ACC112 (cell line): ENCODE measurements around the gene KIF5B.
"Not testable (repeated sequence)": the region's sequence is repeated elsewhere in the genome, so short reads cannot be mapped to it uniquely, and the experiment has no call there.

ENCODE experiments used
- H2AFZ ChIP-seq: fragments of 200-600 bp; sonication (generic); one replicate; pipeline ENCODE4 v1.6.0; 2017; ENCODE audit warnings: antibody characterized with exemption, low read length; ENCODE audit not compliant: unreplicated experiment
- H3K27ac ChIP-seq: fragments of 200-600 bp; sonication (generic); 2 replicates; pipeline ENCODE4 v1.5.1; 2014; ENCODE audit warnings: low read depth, mild to moderate bottlenecking, antibody characterized with exemption, low read length, moderate library complexity
- H3K27me3 ChIP-seq: fragments of 200-600 bp; sonication (generic); 2 replicates; pipeline ENCODE4 v1.6.1; 2014; ENCODE audit warnings: mild to moderate bottlenecking, antibody characterized with exemption, low read length, moderate library complexity, mixed read lengths; ENCODE audit not compliant: insufficient read depth
- H3K36me3 ChIP-seq: fragments of 200-600 bp; sonication (generic); 2 replicates; pipeline ENCODE4 v1.6.1; 2016; ENCODE audit warnings: mild to moderate bottlenecking, antibody characterized with exemption, low read length, moderate library complexity, mixed read lengths; ENCODE audit not compliant: insufficient read depth
- H3K4me1 ChIP-seq: fragments of 200-600 bp; sonication (generic); one replicate; pipeline ENCODE4 v1.6.1; 2016; ENCODE audit warnings: low read length, mixed read lengths; ENCODE audit not compliant: insufficient read depth, unreplicated experiment, control insufficient read depth
- H3K4me3 ChIP-seq: fragments of 200-600 bp; sonication (generic); 2 replicates; pipeline ENCODE4 v1.5.1; 2014; ENCODE audit warnings: mild to moderate bottlenecking, low read depth, low read length
- H3K79me2 ChIP-seq: fragments of 200-600 bp; sonication (generic); one replicate; pipeline ENCODE4 v1.6.0; 2016; ENCODE audit warnings: low read length; ENCODE audit not compliant: control insufficient read depth, unreplicated experiment, insufficient read depth

KIF5B gene

DNA sequence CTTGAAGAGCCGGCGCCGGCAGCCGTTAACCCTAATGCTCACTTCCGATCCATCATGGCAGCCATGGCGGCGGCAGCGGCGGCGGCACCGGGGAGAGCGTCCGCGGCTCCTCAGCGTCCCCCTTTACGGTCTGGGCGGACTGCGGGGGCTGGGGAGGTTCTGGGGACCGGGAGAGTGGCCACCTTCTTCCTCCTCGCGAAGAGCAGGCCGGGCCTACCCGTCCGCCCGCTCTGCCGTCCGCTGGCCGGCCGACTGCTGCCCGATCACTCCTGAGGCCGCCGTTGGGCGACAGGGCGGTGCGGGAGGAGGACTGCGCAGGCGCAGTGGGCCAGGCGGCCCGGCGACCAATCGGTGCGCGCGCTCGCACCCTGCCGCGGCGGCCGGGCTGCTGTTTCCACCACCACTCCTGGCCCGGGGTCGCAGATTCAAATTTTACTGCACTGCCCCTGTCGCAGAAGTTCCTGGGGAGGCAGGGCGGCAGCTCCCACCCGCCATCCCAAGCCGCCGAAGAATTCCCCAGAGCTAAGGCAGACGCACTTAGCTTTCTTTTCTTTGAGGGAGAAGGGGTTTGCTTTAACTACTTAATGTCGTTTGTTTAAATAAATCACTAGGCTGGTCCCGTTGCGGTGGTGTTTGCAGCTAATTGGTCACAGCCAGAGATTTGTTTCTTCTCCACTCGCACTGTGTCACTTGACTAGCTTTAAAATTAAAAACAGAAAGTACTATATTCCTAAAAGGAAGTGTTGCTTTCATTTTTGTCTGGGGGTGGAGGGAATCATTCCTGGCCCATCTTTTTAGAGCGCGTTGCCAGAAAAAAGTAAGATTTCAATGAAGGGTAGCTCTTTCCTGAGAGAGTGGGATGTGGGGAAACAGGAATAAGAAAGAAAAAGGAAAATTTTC lies at the start of gene KIF5B:
KIF5B (minus strand) TSS at position 290 of the 900 bp plus-strand sequence. CDS start 452 bp downstream, outside the sequence.
- Histone ChIP-seq H3K27me3 (no peaks in the 10 kb centered on the region), H3K36me3 (no peaks in the 10 kb centered on the region), H2AFZ (peak within 1 kb of the TSS; percentile 92), H3K4me1 (peaks cover 30% of the 10 kb centered on the region), H3K79me2 (peaks cover 48% of the 10 kb centered on the region), H3K4me3 (peak within 1 kb of the TSS; percentile 98), H3K27ac (peak within 1 kb of the TSS; percentile 72)

DNA sequence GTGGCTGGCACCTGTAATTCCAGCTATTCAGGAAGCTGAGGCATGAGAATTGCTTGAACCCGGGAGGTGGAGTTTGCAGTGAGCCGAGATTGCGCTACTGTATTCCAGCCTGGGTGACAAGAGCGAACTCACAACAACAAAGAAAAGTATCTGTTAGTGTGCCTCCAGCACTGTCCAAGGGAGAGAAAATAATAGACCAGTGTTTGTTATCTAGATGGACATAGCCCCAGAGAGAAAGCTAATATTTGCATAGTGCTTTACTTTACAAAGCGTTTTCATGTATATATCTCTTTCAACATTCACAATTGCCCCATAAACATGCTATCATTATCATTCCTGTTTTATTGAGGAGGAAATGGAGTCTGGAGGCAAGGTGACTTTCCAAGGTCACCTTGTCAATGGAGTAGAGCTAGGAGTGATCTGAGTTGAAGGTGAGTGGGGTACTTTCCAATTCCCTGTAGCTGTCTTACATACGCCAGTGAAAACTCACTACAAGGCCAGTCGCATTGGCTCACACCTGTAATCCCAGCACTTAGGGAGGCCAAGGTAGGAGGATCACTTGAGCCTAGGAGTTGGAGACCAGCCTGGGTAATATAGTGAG lies 49.7 kb upstream of the KIF5B start:
- no peaks in the 10 kb centered on the region for H3K36me3 ChIP-seq
- no peaks in the 10 kb centered on the region for H3K79me2 ChIP-seq
- H3K4me3 ChIP-seq: no peak overlapping the region
- no peaks in the 10 kb centered on the region for H3K4me1 ChIP-seq
- no peak overlapping the region for H2AFZ ChIP-seq
- H3K27me3 ChIP-seq: no peaks in the 10 kb centered on the region
- no peak overlapping the region for H3K27ac ChIP-seq

DNA sequence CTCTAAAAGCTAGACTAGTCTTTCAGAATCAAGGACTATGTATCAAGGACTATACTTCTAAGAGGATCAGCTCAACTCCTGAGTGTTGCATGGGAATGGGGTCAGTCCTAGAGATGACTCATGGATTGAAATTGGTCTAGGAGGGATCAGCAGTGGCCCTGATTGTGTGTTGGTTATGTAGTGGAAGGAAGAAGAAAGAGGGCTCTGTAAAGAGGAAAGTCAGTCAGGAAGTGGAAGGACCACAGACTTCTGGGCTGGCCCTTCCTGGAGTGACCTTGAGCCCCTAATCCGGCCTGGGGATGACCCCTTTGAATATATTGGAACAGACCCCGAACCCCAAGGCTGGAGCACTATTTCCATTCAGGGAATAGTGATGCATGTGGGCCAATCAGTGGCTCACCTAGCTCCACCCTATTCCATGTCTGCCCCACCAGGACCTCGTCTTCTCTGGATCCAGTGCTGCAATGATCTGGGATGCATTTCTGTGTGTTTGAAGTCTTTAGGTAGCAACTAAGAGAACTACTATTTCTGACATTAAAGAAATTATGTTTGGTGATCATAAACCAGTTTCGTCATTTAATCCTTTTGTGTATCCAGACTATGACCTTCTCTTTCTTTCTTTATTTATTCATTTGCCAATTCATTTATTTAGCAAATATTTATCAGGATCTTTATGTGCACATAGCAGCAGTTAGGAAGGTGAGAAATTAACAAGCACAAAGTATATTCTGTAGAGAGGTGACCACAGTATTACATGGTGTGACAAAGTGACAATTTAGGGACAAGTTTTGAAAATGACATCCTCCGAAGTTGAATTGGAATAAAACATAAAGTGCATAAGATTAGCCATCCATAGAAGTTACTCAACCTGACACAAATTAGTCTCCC lies 48.6 kb upstream of the KIF5B start:
- Histone ChIP-seq H3K27me3 (no peaks in the 10 kb centered on the region), H3K79me2 (no peaks in the 10 kb centered on the region), H3K4me1 (no peaks in the 10 kb centered on the region), H3K36me3 (no peaks in the 10 kb centered on the region), H2AFZ (no peak overlapping the region), H3K4me3 (no peak overlapping the region), H3K27ac (no peak overlapping the region)

DNA sequence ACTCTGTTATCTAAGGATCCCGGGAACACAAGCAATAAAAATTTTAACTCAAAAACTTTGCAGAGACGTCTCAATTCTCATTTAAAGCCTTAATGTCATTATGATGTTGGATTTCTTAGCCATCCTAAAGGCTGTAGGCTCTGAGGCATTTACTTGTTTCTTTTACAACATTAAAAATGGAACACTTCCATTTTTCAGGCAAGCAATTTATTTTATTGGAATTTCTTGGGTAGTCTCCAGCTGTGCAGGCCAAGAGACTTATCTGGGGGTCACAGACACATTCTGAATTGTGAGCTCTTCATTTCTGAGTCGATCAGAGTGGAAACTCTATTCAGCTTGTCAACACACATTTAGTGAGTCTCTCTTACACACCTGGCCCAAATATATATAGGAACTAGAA lies 48.0 kb upstream of the KIF5B start:
- H2AFZ ChIP-seq: no peak overlapping the region
- no peak overlapping the region for H3K4me3 ChIP-seq
- no peaks in the 10 kb centered on the region for H3K36me3 ChIP-seq
- no peaks in the 10 kb centered on the region for H3K27me3 ChIP-seq
- H3K79me2 ChIP-seq: no peaks in the 10 kb centered on the region
- no peak overlapping the region for H3K27ac ChIP-seq
- H3K4me1 ChIP-seq: no peaks in the 10 kb centered on the region

DNA sequence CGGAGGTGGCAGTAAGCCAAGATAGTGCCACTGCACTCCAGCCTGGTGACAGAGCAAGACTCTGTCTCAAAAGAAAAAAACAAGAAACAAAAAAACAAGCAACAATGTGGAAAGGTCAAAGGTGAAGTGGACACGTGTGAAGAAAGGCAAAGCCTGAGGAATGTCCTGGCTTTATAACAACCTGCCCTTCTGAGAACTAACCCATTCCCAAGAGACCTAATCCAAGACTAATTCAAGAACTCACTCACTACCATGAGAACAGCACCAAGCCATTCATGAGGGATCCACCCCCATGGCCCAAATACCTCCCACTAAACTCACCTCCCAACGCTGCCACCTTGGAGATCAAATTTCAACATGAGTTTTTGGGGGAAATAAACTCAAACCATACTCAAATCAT lies 47.5 kb upstream of the KIF5B start:
- Histone ChIP-seq H2AFZ (no peak overlapping the region), H3K27ac (no peak overlapping the region), H3K4me3 (no peak overlapping the region)

DNA sequence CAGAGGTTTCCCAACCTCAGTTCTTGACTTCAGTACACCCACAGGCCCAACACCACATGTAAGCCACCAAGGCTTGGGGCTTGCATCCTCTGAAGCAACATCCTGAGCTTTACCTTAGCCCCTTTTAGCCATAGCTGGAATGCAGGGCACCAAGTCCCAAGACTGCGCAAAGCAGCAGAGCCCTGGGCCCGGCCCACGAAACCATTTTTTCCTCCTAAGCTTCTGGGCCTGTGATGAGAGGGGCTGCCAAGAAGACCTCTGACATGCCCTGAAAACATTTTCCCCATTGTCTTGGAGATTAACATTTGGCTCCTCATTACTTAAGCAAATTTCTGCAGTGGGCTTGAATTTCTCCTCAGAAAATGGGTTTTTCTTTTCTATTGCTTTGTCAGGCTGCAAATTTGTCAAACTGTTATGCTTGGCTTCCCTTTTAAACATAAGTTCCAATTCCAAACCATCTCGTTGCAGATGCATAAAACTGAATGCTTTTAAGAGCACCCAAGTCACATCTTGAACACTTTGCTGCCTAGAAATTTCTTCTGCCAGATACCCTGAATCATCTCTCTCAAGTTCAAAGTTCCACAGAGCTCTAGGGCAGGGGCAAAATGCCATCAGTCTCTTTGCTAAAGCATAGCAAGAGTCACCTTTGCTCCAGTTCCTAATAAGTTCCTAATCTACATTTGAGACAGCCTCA lies 42.5 kb upstream of the KIF5B start:
- not testable (repeated sequence) for H3K79me2 ChIP-seq, H3K4me1 ChIP-seq, H3K4me3 ChIP-seq, H3K27ac ChIP-seq, H3K27me3 ChIP-seq, H3K36me3 ChIP-seq, H2AFZ ChIP-seq

More for the DNA sequence above, 47.5 kb upstream of the KIF5B start:
- Histone ChIP-seq H3K4me1 (no peaks in the 10 kb centered on the region), H3K27me3 (no peaks in the 10 kb centered on the region), H3K79me2 (no peaks in the 10 kb centered on the region), H3K36me3 (no peaks in the 10 kb centered on the region)

DNA sequence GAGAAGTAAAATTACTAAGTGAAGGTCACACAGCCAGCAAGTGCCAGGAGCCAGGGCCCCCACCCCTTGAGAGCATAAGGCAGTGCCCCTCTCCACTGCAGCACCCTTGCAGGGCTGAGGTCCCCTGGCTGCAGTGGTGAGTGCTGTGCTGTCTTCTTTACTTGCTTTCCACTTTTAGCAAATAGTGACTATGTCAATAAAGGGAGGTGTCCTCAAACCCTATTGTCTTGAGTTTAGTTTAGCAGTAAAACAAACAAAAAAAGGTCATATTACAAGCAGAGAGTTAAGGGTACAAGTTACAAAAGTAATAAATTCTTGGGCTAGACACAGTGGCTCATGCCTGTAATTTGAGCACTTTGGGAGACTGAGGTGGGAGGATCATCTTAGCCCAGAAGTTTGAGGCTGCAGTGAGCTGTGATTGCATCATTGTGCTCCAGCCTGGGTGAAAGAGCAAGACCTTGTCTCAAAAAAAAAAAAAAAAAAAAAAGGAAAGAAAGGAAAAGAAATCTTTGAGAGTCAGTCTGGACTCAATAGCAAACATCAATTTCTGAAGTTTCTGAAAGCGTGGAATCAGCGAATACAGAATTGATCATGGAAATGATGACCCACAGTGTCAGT lies 39.0 kb upstream of the KIF5B start:
- Histone ChIP-seq H3K36me3 (no peaks in the 10 kb centered on the region), H3K4me3 (no peak overlapping the region)

DNA sequence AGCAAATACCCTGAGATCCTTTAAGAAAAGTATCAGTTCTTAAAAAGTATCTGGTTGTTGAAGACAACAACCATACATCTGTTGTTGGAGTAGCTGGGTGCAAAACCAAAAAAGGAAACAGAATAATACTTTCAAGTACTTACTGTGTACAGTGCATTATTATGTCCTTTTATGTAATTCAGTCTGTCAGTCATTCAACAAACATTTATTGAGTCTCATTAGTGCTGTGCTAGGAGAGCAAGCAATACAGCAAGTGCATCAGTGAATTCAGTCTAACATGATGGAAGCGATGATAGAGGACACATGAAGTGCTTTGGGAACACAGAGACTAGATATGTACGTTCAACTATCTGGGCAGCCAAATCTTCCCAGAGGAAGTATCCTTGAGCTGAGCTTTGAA lies 37.4 kb upstream of the KIF5B start:
- Histone ChIP-seq H3K36me3 (no peaks in the 10 kb centered on the region), H3K4me3 (no peak overlapping the region), H3K27ac (no peak overlapping the region), H3K79me2 (no peaks in the 10 kb centered on the region), H3K4me1 (peaks cover 4% of the 10 kb centered on the region), H3K27me3 (no peaks in the 10 kb centered on the region), H2AFZ (no peak overlapping the region)

More for the DNA sequence above, 39.0 kb upstream of the KIF5B start:
- H3K79me2 ChIP-seq: no peaks in the 10 kb centered on the region
- H2AFZ ChIP-seq: no peak overlapping the region
- H3K27me3 ChIP-seq: no peaks in the 10 kb centered on the region
- H3K4me1 ChIP-seq: peaks cover 4% of the 10 kb centered on the region
- H3K27ac ChIP-seq: no peak overlapping the region

DNA sequence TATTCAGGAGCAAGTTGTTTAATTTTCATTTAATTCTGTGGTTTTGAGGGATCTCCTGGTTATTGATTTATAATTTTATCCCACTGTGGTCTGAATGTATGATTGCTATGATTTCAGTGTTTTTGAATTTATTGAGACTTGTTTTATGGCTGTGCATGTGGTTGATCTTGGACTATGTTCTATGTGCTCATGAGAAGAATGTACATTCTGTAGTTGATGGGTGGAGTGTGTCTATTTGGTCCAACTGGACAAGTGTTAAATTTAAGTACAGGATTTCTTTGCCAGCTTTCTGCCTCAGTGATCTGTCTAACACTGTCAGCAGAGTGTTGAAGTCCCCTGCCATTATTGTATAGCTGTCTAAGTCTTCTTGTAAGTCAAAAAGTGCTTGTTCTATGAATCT lies 34.8 kb upstream of the KIF5B start:
- no peaks in the 10 kb centered on the region for H3K27me3 ChIP-seq

More for the DNA sequence above, 34.8 kb upstream of the KIF5B start:
- H3K27ac ChIP-seq: no peak overlapping the region
- no peaks in the 10 kb centered on the region for H3K79me2 ChIP-seq
- no peak overlapping the region for H2AFZ ChIP-seq
- peaks cover 4% of the 10 kb centered on the region for H3K4me1 ChIP-seq
- no peaks in the 10 kb centered on the region for H3K36me3 ChIP-seq
- H3K4me3 ChIP-seq: no peak overlapping the region
